HG03064 (cell line): ENCODE measurements around the gene ARMH3.

Source experiments
- ATAC-seq: cut with Tn5 transposase; IDR thresholded peaks from one replicate; pipeline ENCODE4 v1.9.1; 2021; ENCODE audit warnings: low read depth; ENCODE audit not compliant: unreplicated experiment

The ARMH3 gene

DNA sequence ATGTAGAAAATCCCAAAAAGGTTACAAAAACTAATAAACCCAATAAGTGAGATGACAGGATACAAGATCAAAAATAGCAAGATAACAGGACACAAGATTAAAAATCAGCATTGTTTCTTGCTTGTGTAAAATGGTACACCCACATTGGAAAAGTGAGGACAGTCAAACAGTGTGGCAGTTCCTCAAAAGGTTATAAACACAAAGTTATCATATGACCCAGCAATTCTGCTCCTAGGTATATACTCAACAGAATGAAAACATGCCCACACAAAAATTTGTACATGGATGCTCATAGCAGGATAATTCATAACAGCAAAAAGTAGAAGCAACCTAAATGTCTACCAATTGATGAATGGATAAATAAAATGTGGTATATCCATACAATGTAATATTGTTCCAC, 105.8 kb downstream of the ARMH3 start:
- no peak for ATAC-seq

DNA sequence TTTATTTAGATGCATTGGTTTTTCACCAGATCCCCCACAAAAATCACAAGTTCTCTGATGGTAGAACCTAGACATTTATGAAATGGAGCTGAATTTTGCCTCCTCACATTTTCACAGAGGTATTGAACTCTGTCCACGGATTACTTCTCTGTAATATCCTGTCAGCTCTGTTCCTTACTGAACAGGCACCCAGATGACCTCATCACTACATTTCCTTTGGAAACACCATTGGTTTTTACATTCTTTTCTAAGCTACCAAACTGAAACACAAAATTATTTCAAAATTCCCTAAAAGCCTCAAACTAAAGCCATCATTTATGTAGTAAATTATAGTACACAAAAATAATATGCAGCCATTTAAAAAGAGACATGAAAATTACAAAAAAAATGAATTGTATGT, 114.1 kb downstream of the ARMH3 start:
- no peak for ATAC-seq

DNA sequence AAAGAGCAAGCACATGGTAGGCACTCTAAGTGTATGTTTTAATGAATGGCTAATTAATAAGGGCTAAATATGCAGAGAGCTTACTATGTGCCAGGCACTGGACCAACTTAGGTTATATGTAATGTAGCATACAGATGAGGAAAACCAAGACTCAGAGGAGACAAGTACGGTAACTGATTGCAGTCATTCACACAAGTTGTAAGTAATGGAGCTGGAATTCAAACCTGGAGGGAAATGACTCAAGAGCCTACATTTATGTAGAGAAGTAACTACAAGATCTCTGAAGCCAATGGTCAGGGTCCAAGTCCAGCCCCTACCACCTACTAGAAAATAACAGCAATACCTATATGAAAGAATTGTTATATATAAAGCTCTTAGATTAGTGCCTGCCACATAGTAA, 115.1 kb downstream of the ARMH3 start:
- ATAC-seq, result no peak

DNA sequence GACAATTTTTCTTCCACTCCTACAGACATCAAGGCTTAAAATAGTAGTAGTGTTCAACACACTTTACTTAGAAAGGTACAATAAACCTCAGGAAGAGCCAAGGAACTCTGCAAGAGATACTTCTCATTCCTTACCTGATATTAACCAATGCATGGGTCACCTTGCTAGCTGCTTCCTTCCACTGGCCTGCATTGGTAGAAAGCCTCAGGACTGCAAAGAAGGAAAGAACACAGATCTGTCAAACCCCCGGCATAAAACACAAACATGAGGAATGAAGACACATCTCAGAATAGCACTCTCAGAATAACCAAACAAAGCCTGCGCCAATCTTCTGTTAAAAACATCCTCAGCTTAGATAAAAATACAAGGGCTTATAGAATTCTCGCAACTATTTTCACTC, 116.2 kb downstream of the ARMH3 start:
- no peak for ATAC-seq

GRCh38 chr10:101939008-101939648, 116.8 kb downstream of the ARMH3 start:
- ATAC-seq, result no peak

DNA sequence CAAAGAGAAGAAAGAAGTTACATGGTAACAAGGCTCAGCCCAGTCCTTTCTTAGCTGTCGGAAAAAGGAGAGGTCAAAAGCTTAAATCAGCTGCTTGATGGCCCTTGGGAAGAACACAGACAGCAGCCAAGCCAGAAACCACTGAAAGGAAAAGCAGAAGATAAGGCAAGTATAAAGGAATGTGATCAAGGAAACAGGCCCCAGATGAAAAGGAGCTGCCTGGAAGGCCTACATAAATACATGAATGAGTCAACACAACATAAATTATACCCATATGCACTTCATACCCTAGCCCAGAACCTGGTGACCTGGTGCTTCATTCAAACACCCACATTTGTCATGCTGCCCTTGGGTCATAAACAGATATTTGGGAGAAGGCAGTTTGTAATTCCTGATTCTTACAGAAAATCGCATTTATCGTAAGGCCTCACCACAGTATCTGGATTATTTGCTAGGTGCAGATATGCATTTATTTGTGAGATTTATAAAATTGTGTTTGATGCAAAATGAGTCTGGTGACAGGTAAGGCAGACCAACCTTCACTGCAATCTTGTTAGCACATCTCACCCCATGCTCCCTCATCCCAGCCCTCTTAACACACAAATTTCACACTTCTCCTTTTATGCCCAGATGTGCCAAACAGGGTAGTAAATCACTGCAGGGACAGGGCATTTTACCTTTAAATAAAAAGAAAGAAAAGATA, 117.5 kb downstream of the ARMH3 start:
- ATAC-seq, result no peak

DNA sequence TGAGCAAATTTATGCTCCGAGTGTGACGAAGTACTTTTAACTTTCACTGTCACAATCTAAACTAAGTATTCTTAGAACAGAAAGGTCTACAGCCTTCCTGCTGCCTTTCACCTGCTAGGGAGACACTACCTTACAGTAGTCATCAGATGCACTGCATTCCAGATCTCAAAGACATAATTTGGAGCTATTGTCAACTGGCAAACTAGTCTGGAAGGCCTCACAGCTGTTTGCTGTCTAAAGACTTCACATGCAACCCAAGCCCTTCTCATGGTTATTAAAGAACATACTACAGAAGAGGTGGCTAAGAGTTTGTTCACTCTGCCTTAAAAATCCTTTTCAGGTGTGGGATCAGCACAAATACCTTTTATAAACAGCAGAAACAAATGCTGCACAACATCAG, 120.5 kb downstream of the ARMH3 start:
- no peak for ATAC-seq

DNA sequence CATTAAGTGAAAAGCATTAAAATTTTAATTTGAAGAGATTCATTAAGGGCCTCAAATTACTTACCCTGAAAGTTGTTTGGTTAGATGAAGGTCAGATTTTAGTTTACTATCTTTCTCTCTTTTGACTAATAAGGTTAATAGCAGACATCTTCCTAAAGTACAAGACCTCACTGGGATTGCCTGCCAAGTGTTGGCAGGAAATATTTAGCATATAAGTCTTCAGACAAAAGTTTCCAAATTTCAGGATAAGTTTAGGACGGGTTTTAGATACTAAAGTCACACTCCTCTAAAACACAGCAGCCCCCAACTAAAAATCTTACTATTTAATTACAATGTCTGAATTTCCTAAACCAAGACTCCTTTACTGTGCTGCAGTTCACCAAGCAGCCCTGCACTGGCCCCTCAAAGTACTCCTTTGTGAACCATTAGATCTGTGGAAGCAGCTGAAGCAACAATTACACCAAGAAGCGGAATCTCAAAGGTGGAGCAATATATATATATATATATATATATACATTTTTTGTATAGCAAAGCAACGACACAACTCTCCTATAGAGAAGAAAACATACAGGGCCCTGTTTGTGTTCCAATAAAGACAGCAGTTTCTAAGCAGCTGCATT, 121.2 kb downstream of the ARMH3 start:
- ATAC-seq, result no peak

DNA sequence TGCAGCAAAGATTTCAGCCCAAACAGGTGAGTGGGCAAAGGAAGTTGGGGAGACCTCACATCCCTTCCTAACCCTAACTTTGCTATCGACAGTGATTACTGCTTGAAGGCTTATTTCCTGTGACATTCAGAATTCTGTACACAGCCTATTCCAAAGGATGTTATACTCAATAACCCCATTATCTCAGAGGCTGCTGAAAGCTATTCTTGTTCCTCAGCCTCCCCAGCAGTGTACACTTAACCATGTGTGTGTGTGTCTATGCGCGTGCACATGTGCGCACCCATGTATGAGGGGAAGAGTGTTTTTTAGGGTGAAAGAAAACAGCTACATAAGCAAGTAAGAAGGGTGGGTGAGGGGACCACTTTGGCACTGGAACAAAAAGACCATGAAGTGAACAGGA, 122.0 kb downstream of the ARMH3 start:
- no peak for ATAC-seq

GRCh38 chr10:101932183-101932582, 123.8 kb downstream of the ARMH3 start:
- no peak for ATAC-seq

- ATAC-seq, result no peak
Measured at GRCh38 chr10:101925027-101925426, 130.9 kb downstream of the ARMH3 start.

- ATAC-seq, result no peak
Measured at GRCh38 chr10:101923256-101923655, 132.7 kb downstream of the ARMH3 start.

DNA sequence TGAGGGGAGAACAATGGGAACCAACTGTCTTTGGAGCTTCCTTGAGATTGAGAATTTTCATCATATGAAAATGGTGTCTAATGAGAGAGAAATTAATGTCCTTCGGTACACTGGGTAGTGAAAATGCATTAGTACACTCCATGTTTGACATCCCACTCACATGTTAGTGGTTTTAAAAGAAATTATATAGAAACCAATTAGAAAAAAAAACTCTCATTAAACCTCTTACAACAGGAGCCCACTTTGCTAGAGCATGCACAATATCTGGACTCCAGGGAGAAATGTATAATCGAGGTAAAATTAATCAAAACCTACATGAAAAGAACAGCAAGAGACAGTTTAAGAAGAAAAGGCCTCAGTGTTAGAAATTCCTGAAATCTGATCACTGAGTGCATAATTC, 133.1 kb downstream of the ARMH3 start:
- no peak for ATAC-seq

DNA sequence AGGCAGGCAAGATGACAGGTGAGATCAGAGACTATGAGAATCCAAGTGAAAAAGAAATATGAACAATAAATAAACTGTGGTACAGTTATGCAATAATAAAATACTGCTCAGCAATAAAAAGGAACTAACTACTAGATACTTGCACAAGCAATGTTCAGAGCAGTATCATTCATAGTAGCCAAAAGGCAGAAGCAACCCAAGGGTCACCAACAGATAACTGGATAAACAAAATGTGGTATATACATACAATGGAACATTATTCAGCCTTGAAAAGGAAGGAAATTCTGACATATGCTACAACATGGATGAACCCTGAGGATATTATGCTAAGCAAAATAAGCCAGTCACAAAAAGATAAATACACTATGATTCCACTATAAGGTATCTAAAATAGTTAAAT, 135.4 kb downstream of the ARMH3 start:
- no peak for ATAC-seq

GRCh38 chr10:101919026-101919770, 136.8 kb downstream of the ARMH3 start:
- ATAC-seq, result no peak

DNA sequence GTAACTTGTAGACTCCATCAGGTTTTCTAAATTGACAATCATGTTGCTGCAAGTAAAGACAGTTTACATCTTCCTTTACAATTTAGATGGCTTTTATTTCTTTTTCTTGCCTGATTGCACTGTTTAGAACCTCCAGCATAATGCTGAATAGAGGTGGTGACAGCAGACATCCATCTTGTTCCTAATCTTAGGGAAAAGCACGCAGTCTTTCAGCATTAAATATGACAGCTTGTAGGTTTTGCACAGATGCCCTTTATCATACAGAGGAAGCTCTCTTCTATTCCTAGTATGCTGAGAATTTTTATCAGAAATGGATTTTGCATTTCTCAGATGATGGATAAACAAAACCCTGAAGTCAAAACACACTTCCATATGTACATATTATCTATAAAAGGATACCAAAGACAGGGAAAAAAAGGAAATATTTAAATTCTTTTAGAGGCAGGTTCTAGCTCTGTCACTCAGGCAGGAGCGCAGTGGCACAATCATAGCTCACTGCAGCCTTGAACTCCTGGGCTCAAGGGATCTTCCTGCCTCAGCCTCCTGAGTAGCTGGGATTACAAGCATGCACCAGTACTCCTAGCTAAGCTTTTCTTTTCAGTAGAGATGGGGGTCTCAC, 143.3 kb downstream of the ARMH3 start:
- ATAC-seq, result no peak

DNA sequence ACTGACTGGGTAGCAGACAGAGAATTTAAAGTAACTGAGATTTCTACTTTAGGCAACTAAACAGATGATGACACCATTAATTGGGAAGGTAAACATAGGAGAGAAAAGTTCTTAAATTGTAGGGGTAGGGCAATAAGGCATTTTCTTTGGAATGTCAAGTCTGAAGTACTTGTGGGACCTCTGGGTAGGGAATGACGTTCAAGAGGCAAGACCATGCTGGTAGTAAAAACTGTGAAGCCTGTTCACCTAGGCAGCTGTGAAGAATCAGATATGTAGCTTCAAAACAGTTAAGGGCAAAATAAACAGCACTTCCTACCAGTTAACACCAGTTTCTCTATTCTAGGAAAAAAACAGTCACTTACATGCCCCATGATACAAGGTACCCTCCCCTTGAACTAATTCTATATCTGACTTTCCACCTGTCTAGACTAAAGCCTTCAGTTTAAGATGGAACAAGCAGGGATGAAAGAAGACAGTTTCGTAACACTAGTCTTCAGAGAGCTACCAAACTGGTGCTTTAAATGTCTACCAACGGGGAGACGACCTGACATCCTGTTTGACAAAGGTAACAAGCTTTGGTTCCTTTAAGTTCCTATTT, 149.3 kb downstream of the ARMH3 start:
- no peak for ATAC-seq

GRCh38 chr10:101905251-101905650, 150.7 kb downstream of the ARMH3 start:
- no peak for ATAC-seq

- ATAC-seq, result peak; percentile 72
Measured at GRCh38 chr10:101903827-101904550, 152.0 kb downstream of the ARMH3 start.

GRCh38 chr10:101902820-101903145, 153.2 kb downstream of the ARMH3 start:
- ATAC-seq, result no peak
